CD4-positive, alpha-beta T cell treated with Interleukin-1 beta for 1 hour (primary cell): ENCODE measurements around the gene IGLL1.
"Not testable (repeated sequence)": the region's sequence is repeated elsewhere in the genome, so short reads cannot be mapped to it uniquely, and the experiment has no call there.

Experiments used
- DNase-seq, 2 donors: peaks; one replicate each; pipeline ENCODE4 v3.0.0-alpha.2; 2020 to 2022

Gene IGLL1

GRCh38 chr22:23561025-23561510 lies 19.0 kb downstream of the IGLL1 start:
- DNase-seq: not testable (repeated sequence)

GRCh38 chr22:23560215-23560614 lies 19.9 kb downstream of the IGLL1 start:
- DNase-seq: not testable (repeated sequence)

DNA sequence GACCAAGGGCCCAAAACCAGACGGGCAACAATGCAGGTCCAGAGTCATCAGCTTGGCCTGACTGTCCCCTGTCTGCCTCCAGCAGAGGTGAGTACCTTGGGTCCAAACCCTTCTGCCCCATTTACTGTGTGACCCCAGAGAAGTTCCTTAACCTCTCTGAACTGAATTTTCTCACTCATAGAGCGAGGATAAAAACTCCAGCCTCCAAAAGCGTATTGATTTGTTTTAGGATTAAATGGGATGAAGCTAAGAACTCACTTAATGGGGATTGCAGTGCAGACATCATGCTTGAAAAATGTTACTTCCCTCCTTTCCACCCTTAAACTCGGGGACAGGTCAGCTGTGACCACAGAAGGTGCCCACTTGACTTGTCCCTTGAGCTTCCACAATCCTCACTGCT lies 22.6 kb downstream of the IGLL1 start:
- DNase-seq: no peak

DNA sequence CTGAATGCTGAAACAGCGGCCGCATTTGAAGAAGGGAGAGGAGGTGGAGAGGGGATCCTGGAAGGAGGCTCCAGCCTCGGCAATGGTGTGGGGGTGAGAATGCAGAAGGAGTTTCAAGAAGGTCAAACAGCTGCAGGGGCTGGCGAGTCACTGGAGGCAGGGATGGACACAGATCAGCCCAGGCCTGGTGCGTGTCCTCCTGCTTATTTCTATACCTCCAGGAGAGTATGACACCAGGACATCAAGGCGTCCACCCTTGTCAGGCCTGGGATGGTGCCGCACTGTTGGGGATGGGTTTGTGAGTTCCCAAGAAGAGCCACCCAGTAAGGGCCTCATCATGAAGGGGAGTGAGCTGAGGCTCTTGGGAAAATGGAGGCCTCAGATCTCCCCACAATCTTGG lies 23.1 kb downstream of the IGLL1 start:
- DNase-seq: no peak

DNA sequence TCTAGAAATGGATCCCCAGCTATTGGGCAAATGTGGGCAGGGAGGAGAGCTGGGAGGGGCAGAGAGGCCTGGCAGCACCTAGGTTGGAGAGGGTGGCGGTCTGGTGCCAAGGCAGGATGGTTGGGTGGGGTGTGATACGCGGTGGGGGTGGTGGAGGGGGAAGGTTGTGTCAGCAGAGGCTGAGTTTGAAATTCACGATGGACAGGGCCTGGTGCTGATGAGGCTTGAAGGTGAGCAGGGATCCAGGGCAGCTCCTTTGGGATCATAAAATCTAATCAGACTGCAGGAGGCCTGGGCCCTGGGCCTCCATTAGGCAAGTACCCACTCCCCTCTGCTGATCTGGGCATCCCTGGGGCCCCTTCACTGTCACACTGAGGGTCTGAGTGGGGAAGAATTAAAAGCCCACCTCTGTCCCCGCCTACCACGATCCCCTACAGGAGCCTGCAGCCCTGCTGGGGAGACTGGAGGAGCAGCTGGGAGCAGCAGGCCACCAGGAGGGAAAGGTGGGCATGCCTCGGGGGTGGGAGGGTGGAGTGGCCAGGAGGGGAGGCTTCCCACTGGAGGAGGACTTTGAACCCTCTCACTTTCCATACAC lies 24.0 kb downstream of the IGLL1 start:
- no peak for DNase-seq

- DNase-seq: no peak
These were observed 25.0 kb downstream of the IGLL1 start for GRCh38 chr22:23555118-23555517.

GRCh38 chr22:23553924-23554870 lies 25.9 kb downstream of the IGLL1 start:
- no peak for DNase-seq

GRCh38 chr22:23553438-23553837 lies 26.7 kb downstream of the IGLL1 start:
- DNase-seq: no peak

DNA sequence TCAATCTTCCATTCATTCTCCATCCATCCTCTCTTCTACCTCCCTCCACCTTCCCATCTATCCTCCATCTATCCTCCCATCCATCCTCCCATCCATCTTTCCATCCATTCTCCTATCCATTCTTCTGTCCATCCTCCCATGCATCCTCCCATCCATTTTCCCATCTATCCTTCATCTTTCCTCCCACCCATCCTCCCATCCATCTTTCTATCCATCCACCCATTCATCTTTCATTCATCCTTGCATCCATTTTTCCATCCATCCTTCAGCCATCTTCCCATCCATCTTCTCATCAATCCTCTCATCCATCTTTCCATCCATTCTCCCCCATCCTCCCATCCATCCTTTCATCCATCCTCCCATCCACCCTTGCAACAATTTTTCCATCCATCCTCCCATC lies 27.5 kb downstream of the IGLL1 start:
- DNase-seq: no peak

GRCh38 chr22:23551385-23551784 lies 28.7 kb downstream of the IGLL1 start:
- DNase-seq: no peak

- no peak for DNase-seq
These were observed 29.9 kb downstream of the IGLL1 start for GRCh38 chr22:23550049-23550650.

- DNase-seq: no peak
These were observed 30.9 kb downstream of the IGLL1 start for GRCh38 chr22:23549198-23549595.

DNA sequence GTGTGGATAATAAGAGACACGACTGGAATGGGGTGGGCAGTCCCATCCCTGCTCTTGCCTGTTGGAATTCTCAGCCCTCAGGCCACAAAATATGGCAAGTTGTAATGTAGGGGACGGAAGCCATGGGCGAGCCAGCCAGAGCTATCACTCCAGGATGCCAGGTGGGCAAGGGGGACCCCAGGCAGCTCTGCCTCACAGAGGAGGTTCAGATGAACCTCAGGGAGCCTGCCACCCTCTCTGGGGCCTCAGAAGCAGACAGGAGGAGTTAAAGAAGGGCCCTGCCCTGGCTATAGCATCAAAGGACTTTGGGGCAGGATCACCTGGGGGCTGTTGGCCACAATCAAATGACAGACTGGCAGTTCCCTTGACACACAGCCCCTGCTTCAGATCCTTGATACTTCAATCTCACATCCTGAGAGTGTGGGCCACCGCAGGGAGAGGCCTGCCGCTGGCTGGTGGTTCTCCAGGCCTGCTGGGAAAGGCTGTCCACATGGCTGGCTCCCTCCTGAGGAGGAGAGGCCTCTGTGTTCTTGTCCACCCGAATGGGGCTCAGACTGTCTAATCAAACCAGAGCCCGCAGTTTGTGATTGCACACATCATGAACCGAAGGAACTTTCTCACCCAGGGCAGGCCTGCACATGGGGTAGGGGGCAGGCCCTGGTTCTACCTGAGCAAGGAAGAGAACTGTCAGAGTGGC lies 31.4 kb downstream of the IGLL1 start:
- DNase-seq: no peak

GRCh38 chr22:23547818-23548500 lies 32.1 kb downstream of the IGLL1 start:
- DNase-seq: no peak

- not testable (repeated sequence) for DNase-seq
These were observed 32.7 kb downstream of the IGLL1 start for GRCh38 chr22:23547382-23547781.

GRCh38 chr22:23544852-23545251 lies 35.2 kb downstream of the IGLL1 start:
- DNase-seq: no peak

DNA sequence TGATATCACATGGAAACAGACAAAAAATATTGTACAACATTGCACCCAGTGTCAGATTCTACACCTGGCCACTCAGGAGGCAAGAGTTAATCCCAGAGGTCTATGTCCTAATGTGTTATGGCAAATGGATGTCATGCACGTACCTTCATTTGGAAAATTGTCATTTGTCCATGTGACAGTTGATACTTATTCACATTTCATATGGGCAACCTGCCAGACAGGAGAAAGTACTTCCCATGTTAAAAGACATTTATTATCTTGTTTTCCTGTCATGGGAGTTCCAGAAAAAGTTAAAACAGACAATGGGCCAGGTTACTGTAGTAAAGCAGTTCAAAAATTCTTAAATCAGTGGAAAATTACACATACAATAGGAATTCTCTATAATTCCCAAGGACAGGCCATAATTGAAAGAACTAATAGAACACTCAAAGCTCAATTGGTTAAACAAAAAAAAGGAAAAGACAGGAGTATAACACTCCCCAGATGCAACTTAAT lies 36.5 kb downstream of the IGLL1 start:
- DNase-seq: not testable (repeated sequence)

DNA sequence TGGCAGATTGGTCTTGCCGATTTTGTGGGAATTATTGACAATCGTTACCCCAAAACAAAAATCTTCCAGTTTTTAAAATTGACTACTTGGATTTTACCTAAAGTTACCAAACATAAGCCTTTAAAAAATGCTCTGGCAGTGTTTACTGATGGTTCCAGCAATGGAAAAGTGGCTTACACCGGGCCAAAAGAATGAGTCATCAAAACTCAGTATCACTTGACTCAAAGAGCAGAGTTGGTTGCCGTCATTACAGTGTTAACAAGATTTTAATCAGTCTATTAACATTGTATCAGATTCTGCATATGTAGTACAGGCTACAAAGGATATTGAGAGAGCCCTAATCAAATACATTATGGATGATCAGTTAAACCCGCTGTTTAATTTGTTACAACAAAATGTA lies 37.2 kb downstream of the IGLL1 start:
- no peak for DNase-seq

- not testable (repeated sequence) for DNase-seq
These were observed 37.7 kb downstream of the IGLL1 start for GRCh38 chr22:23542391-23542790.

DNA sequence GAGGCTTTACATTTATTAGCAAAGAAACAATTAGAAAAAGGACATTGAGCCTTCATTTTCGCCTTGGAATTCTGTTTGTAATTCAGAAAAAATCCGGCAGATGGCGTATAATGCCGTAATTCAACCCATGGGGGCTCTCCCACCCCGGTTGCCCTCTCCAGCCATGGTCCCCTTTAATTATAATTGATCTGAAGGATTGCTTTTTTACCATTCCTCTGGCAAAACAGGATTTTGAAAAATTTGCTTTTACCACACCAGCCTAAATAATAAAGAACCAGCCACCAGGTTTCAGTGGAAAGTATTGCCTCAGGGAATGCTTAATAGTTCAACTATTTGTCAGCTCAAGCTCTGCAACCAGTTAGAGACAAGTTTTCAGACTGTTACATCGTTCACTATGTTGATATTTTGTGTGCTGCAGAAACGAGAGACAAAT lies 38.2 kb downstream of the IGLL1 start:
- DNase-seq: peak in 1 of 2 donors; percentile 36

GRCh38 chr22:23540837-23541236 lies 39.3 kb downstream of the IGLL1 start:
- not testable (repeated sequence) for DNase-seq

- DNase-seq: not testable (repeated sequence)
These were observed 40.3 kb downstream of the IGLL1 start for GRCh38 chr22:23539839-23540198.
